DND-41 (cell line): Measurements from ENCODE around the gene CPSF4L.

ENCODE experiments used
- CTCF ChIP-seq: IDR thresholded peaks from 2 replicates; pipeline ENCODE4 v1.5.1; 2012; ENCODE audit warnings: borderline replicate concordance, low read length, moderate library complexity, mild to moderate bottlenecking; ENCODE audit not compliant: poor library complexity, severe bottlenecking; ENCODE audit errors: extremely low read depth
- EZH2 ChIP-seq: IDR thresholded peaks from 3 replicates; pipeline ENCODE4 v1.6.1; 2012; ENCODE audit warnings: borderline replicate concordance, low read depth, mild to moderate bottlenecking, moderate library complexity, low read length, inconsistent platforms; ENCODE audit not compliant: severe bottlenecking

- no peak for TF ChIP-seq CTCF
- no peak for TF ChIP-seq EZH2
These were observed 12.8 kb upstream of the CPSF4L start for GRCh38 chr17:73274490-73274889.
